GM18907 (cell line): Measurements from ENCODE around the gene DUSP1.
"Not testable (repeated sequence)": the region's sequence is repeated elsewhere in the genome, so short reads cannot be mapped to it uniquely, and the experiment has no call there.

Experiments
- ATAC-seq: cut with Tn5 transposase; IDR thresholded peaks from one replicate; pipeline ENCODE4 v1.9.1; 2021; ENCODE audit warnings: mild to moderate bottlenecking, moderate library complexity; ENCODE audit not compliant: unreplicated experiment

The DUSP1 gene

DNA sequence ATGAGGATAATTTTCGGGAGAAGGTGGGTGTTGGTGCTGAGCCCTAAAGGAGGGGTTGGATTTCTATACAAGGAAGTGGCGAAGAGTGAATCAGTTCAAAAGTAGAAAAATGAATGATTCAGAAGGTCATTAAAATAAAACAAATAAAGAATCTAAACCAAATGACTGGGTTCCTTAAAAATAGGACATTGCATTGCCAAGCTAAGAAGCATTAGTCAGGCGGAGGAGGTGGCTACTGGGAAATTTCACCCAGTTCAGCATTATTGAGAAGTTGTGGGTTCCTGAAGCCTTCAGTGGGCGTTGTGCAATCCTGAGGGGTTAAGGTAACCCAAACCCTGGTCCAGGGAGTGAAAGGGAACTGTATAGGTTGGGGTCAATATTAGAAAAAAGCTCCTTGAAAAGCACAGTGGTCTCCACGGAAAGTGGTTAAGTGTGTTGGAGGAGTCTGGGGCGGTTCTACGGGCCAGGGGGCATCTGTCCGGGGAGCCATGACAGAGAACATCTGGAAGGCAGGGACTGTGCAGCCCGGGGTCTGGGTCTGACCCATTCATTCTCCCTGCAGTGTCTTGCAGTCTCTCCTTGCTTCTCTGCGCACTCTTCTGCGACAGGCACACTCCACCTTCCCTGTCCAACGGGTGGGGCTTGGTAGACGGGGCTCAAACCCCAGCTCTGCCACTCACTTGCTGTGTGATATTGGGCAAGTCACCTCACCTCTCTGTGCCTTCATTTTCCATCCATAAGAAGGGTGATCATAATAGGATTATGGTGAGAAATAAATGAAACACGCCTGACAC lies 27.6 kb upstream of the DUSP1 start:
- ATAC-seq, result no peak

DNA sequence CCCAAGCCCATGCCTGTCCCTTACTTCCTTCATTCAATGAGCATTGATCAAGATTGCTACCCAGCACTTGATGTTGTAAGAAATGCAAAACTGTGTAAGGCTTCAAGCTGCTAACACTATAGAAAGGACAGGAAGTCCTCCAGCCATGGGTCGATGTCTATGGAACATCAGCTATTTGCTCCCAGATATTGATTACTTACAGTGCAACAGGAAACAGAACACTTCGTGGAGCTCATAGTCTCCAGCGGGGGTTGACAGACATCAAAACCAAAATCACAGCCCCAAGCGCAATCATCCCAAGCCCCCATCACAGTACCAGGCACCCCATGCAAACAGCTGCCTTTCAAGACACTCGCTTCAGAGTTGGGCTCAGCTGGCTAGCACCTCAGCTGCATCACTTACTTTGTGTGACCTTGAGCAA lies 26.8 kb upstream of the DUSP1 start:
- no peak for ATAC-seq

DNA sequence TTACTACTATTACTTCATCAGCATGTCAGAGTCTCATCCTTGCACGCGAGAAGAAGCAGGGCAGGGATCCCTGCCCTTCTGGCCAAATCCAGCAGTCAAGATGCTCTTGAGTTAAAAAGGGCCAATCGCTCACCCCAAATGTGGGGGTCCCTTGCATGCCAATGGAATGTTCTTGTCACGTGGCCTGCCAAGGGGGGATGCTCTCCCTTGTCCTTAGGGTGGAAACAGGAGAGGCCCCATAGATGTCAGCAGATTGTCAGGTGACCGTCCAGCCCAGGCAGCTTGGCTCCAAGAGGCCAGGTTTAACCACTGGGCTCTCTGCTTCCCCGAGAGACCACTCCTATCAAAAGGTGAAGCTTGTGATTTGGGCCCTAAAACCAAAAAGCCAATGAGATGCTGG lies 25.3 kb upstream of the DUSP1 start:
- no peak for ATAC-seq

DNA sequence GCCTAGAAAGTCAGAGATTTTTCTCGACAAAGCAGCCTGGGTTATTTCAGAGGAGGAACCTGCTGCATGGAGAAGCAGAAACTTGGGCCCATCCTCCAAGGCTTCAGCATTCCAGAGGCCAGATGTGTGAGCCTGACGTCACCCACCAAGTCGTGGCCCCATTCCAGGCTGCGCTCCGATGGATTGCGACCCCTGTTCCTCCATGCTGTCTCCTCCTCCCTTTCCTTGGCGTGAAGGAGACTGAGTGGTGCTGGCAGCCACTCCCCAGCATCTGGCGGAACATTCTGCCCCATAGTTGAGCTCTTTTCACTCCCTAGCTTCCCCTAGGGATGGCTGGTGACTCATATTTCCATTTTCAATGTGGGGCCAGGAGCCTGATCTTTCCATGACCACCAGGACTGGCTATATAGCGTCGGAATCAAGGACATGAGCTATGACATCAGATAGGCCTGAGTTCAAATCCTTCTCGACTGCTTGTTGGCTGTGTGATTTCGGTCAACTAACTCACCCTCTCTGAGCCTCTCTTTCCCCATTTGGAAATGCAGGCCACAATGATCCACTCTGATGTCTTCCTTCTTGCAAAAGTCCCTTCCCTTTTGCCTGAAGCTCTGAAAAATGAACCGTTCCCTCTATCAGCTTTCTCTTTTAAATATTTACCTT lies 24.5 kb upstream of the DUSP1 start:
- ATAC-seq, result no peak

DNA sequence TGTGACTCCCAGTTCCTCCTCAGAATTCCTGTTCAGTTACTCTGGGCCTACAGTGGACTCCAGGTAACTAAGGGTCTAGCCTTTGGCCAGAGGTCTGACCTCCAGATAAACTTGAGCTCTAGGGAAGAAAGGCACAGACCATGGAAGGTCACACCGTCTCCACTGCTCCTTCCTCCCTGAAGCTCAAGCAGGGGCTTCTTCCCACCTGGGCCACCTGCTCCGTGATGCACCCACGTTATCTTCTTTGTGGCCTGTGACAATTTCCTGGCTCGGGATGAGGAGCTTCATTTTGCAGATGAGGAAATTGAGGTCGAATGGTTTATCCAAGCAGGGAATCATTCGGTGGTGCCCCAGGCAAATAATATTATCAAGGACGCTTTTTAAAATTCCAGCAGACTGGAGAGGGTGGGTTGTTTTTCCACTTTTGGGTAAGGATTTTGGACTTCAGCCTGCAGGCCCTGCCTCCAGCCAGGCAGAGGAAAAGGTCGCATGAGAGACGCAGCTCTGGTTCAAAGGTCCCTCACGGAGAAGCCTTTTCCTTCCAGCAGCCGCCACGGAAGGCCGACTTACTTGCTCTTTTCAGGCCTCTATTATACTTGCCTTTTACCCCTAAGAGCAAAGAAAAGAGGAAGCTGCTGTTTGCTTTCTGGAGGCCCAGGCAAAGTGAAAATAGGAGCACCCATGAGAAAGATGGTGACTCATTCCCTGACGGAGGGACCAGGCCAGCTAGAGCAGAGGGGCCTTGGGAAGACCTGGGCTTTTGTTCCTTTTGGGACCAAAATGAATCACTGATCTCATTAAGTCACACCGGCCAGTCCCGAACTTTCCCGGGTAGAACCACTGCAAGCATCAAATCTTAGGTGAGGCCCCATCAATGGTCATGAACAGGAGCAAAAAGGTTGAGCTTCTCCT lies 22.8 kb upstream of the DUSP1 start:
- ATAC-seq, result no peak

DNA sequence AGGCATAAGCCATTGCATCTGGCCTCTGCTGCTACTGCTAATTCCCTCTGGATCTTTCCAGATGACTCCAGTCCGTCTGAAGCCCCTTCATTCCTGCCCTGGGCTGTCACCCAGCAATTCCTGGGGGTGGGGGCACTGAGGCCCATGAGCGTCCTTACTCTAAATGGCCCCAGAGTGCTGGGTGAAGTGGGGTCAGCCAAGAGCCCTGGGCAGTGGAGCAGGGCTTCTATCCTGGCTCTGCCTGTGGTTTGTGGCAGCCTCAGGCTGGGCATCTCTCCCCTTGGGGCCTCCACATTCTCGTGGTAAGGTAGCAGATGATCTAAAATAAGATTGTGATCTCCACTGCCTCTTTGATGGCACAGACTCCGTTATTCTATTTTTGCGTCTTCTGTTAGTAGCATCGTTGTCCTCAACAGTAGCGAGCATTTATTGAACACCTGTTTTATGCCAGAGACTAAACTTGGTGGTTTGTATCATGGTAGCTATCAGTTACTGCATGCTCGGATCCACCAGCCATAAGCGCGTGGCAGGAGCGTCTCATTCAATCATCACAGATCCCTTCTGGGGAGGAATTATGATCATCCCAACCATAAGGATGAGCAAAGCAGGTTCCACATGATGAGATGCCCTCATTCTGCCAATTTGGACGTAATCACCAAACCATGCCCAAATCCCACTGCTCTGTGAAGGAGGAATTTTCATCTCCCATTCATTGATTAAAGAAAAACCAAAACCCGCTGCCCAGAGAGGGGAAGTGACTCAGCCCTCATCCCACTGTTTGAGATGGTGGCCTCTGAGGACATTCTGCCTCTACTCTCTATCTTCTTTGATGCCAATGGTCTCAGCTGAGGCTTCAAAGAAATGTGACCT lies 21.9 kb upstream of the DUSP1 start:
- no peak for ATAC-seq

DNA sequence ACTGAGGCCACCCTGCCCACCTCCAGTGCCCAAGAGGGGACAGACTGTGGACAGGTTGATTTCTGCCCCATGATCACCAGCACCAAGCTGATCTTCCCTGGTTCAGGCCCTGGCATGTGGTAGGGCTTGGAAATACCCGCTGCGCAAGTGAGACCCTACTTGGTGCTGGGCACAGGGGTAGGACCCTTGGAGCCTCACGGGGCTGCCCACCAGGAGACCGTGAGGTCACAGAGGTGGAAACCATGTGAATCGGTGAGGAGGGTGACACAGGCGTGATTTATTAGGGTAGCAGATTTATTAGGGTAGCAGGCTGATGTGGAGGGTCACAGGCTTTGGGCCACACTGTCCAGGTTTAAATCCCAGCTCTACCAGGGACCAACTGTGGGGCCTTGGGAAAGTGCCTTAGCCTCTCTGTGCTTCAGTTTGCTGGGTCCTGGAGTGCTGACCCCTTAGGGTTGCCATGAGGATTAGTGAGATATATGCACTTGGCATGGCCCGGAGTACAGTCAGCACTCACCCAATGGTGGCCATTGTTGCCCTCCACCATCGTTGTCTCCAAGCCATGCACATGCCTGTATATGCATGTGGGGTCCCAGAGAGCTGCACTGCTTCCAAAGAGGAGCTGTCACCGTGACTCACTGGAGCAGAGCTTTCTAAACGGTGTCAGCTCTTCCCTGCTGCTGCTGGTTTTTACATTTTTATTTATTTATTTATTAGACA lies 20.9 kb upstream of the DUSP1 start:
- ATAC-seq, result no peak

DNA sequence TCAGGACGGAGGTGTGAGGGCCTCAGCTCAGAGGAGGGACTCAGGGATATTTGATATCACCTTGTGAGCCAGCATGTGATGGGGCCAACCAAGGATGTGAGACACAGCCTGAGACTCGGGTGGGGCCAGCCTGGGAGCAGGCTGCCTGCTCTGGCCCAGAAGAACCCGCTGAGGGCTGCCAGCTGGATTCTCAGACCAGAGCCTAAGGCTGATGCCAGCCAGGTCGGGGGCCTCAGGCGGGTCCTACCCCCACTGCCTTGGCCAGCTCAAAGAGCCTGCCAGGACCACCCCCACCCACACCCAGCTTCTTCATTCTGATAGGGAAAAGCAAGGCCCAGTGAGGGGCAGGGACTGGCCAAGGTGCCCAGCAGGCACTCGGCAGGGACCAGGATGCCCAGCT lies 20.3 kb upstream of the DUSP1 start:
- no peak for ATAC-seq

DNA sequence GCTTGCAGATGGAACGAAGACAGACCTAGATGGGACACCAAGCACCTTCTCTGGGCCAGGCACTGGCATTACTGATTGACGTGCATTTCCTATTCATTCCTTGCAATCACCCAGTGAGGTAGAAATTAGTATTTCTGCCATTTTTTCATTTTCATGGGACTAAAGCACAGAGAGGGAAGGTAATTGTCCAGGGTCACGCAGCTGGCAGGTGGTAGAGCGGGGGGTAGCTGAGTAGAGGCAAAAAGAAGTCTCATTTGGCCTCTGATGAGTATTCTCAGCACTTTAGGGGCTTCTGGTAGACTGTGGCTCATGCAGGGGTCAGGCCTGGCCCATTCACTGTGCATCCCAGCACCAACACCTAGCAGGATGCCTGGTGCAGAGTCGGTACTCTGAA lies 19.5 kb upstream of the DUSP1 start:
- ATAC-seq, result no peak

DNA sequence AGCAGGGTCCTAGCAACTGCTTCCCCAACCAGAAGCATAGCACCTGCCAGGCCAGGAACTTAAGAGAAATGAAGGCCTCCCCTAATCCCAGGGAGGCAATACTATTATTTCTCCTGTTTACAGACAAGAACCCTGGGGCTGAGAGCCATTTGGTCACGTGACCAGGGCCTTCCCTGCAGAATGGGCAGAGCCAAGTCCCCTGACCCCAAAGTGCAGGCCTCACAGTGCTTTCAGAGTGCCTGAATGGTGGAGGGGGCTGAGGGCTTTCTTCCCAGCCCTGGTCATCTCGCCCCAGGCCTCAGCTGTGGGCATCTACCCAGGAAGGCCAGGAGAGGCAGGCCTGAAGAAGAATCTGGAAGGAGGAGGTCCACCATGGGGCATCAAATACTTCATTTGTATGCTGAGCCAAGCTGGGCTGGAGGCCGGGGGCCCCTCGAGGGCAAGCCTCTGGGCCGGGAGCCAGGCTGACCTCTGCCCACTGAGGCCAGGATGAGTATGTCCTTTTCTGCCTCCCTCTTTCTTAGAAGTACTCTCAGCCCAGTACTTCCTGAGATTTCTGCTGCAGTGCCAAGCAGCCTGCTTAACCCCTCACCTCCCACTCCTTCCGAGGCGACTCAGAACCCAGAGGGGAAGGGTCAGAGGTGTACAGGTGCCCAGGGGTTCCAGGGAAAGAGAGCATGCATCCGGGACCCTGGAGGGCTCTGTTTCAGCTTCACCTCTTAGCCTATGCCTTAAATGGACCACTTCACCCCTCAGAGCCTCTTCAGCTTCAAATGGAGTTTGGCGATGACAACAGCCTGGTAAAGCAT lies 18.9 kb upstream of the DUSP1 start:
- no peak for ATAC-seq

DNA sequence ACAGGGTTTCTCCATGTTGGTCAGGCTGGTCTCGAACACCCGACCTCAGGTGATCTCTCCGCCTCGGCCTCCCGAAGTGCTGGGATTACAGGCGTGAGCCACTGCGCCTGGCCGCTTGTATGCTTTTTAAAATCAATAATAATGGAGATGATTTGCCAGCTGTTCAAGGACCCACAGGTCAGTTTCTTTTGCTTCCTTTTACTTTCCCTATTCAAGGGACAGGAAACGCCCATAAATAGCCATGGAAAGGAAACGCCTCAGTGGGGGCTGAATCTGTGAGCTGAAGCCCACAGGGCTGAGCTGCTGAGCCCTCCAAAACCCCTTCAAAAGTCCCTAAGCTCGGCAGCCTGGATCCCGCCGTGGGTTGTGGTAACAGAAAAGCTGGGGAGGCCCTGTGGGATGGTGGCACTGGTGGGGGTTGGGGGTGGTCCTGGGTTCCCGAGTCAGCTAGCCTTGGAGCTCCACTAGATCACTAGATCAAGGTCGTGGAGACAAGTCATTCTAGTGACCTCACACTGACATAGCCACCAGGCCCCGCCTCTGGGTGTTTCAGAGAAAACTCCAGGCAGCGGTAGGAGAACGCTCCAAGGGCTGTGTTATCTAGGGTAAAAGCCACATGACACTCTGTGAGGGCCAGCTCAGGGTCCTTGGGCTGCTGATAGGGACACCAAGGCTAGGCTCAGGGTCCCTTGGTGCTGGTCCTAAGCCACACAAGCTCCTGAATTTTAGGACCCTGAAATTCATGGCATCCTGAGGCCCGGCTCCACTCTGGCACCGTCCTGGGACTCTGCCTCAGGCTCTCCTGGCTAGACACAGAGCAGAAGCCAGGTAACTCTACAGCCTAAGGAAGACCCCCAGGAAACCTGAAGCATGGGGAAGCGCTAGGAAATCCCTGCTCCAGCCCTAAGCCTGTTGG lies 18.0 kb upstream of the DUSP1 start:
- no peak for ATAC-seq

DNA sequence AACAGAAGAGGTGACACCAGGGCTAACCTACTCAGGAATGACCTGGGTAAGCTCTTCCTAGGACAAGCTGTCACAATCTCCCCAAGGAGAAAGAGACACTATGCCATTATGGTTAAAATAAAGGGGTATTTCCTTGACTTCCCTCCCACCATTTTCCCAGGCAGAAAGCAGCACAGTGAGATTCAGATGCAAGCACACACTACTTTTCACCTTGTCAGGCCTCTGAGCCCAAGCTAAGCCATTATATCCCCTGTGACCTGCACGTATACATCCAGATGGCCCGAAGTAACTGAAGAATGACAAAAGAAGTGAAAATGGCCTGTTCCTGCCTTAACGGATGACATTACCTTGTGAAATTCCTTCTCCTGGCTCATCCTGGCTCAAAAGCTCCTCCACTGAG lies 16.5 kb upstream of the DUSP1 start:
- ATAC-seq, result not testable (repeated sequence)

DNA sequence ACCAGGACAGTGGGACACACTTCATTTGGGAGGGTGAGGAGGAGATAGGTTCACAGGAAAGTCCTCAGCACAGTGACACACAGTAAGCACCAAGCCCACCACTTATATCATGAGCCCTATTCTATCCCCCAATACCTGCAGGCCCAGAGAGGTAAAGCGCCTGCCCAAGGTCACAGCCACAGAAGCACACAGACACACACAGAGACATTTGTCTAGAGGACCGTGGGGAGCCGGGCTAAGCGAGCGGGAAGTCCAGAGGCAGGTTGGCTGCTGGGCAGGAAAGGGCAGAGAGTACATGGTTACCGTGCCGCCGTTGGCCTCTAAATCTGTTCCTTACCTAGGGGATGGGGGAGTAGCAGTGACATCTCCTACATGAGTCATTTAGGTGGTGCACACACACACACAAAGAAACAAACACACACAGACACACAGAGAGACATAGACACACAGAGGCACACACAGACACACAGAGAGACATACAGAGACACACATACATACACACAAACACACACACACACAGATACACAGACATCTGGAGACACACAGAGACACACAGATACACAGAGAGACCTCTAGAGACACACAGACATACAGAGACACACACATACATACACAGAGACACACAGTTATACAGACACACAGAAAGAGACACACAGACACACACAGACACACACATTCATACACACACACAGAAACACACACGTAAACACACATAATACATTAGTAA lies 15.9 kb upstream of the DUSP1 start:
- ATAC-seq, result no peak

DNA sequence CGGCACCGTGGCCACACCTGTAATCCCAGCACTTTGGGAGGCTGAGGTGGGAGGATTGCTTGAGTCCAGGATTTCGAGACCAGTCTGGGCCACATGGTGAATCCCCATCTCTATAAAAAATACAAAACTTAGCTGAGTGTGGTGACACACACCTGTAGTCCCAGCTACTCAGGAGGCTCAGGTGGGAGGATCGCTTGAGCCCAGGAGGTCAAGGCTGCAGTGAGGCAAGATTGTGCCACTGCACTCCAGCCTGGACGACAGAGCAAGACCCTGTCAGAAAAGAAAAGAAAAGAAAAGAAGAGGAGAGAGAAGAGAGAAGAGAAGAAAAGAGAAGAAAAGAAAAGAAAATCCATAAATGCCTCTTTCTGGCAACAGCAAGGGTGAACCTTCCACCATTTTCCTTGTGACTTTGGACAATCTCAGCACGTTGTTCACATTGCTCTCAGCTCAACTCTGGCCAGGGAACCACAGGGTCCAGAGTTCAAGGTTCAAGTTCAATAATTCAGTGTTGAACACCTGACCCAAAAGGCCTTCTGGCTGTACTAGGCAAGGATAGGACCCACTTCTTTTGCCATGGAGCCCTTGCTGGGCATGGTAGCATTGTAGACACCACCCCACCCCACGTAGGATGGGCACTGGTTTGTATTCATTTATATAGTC lies 14.6 kb upstream of the DUSP1 start:
- ATAC-seq, result no peak

DNA sequence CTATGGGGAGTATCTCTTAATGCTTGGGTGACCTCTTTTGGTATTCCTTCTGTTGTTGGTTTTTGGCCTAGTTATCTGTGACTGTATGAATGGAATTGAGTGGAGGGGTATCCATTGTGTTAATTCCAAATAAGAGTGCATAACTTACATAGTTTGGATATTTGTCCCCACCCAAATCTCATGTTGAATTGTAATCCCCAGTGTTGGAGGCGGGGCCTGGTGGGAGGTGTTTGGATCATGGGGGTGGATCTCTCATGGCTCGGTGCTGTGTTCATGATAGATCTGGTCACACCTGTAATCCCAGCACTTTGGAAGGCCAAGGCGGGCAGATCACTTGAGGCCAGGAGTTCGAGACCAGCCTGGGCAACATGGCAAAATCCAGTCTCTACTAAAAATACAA lies 13.2 kb upstream of the DUSP1 start:
- not testable (repeated sequence) for ATAC-seq

DNA sequence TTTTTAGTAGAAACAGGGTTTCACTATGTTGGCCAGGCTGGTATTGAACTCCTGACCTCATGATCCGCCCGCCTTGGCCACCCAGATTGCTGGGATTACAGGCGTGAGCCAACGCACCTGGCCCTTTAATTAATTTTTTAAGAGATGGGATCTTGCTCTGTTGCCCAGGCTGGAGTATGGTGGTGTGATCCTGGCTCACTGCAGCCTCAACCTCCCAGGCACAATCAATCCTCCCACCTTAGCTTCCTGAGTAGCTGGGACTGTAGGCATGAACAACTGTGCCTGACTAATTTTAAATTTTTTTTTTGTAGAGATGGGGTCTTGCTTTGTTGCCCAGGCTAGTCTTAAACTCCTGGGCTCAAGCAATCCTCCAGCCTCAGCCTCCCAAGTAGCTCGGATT lies 12.3 kb upstream of the DUSP1 start:
- not testable (repeated sequence) for ATAC-seq
